Medulla oblongata (tissue), 1 donor: ENCODE measurements around the gene CCDC93.

Experiments
- DNase-seq: peaks from one replicate; pipeline ENCODE4 v3.0.0-alpha.2; 2015; ENCODE audit errors: extremely low spot score

CCDC93 gene

GRCh38 chr2:117917223-117917917 is 96.5 kb downstream of the CCDC93 start:
- DNase-seq = no peak

GRCh38 chr2:117902933-117903332 is 110.9 kb downstream of the CCDC93 start:
- DNase-seq = no peak

GRCh38 chr2:117888897-117889296 is 125.0 kb downstream of the CCDC93 start:
- no peak for DNase-seq

- no peak for DNase-seq
Observed at GRCh38 chr2:117885308-117885707, 128.6 kb downstream of the CCDC93 start.

GRCh38 chr2:117879003-117879402 is 134.9 kb downstream of the CCDC93 start:
- DNase-seq = no peak

- no peak for DNase-seq
Observed at GRCh38 chr2:117875786-117876185, 138.1 kb downstream of the CCDC93 start.
